GM23248 (cell line): Measurements from ENCODE around the gene NME4. TPM values are rescaled to one million over a fixed set of nuclear protein-coding genes. Genes with fewer than 3 reads are reported as not detected.
A peak's percentile ranks its signal among the peaks of the same experiment; 100 is the strongest.

Experiments
- DNase-seq: peaks from one replicate; pipeline ENCODE4 v3.0.0-alpha.2; 2015
- H2AFZ ChIP-seq: fragments of 200-600 bp; sonication (generic); 2 replicates; pipeline ENCODE4 v1.6.1; 2016; ENCODE audit warnings: antibody characterized with exemption
- H3F3A ChIP-seq: fragments of 200-600 bp; sonication (generic); 2 replicates; pipeline ENCODE4 v1.6.1; 2016; ENCODE audit warnings: mild to moderate bottlenecking, antibody characterized with exemption, mixed run types; ENCODE audit not compliant: insufficient read depth
- H3K27ac ChIP-seq: fragments of 200-600 bp; sonication (generic); 2 replicates; pipeline ENCODE4 v1.5.1; 2016; ENCODE audit warnings: mild to moderate bottlenecking
- H3K27me3 ChIP-seq: fragments of 200-600 bp; sonication (generic); replicated peaks from 2 replicates; pipeline ENCODE4 v1.6.1; 2016; ENCODE audit warnings: mild to moderate bottlenecking; ENCODE audit not compliant: insufficient read depth
- H3K36me3 ChIP-seq: fragments of 200-600 bp; sonication (generic); 2 replicates; pipeline ENCODE4 v1.6.1; 2016; ENCODE audit warnings: low read depth, mild to moderate bottlenecking
- H3K4me1 ChIP-seq: fragments of 200-600 bp; sonication (generic); 2 replicates; pipeline ENCODE4 v1.6.1; 2016; ENCODE audit warnings: mild to moderate bottlenecking; ENCODE audit not compliant: insufficient read depth
- H3K4me2 ChIP-seq: fragments of 200-600 bp; sonication (generic); one replicate; pipeline ENCODE4 v1.6.1; 2016; ENCODE audit warnings: mild to moderate bottlenecking; ENCODE audit not compliant: unreplicated experiment
- H3K4me3 ChIP-seq: fragments of 200-600 bp; sonication (generic); 2 replicates; pipeline ENCODE4 v1.5.1; 2016; ENCODE audit warnings: mild to moderate bottlenecking
- H3K79me2 ChIP-seq: fragments of 200-600 bp; sonication (generic); 2 replicates; pipeline ENCODE4 v1.6.1; 2016; ENCODE audit warnings: mild to moderate bottlenecking; ENCODE audit not compliant: insufficient read depth
- H3K9ac ChIP-seq: fragments of 200-600 bp; sonication (generic); 2 replicates; pipeline ENCODE4 v1.6.1; 2016; ENCODE audit warnings: mild to moderate bottlenecking
- H3K9me2 ChIP-seq: fragments of 200-600 bp; sonication (generic); 2 replicates; pipeline ENCODE4 v1.6.1; 2016; ENCODE audit warnings: mixed run types, mild to moderate bottlenecking, moderate library complexity; ENCODE audit not compliant: insufficient read depth
- H3K9me3 ChIP-seq: fragments of 200-600 bp; sonication (generic); one replicate; pipeline ENCODE4 v1.6.1; 2017; ENCODE audit warnings: low read depth
- H4K20me1 ChIP-seq: fragments of 200-600 bp; sonication (generic); 2 replicates; pipeline ENCODE4 v1.6.0; 2016; ENCODE audit not compliant: insufficient read depth
- EZH2 ChIP-seq: fragments of 200-600 bp; sonication (generic); IDR thresholded peaks from 2 replicates; pipeline ENCODE4 v1.6.1; 2018; ENCODE audit warnings: antibody characterized with exemption, mild to moderate bottlenecking; ENCODE audit not compliant: insufficient read depth, poor library complexity, severe bottlenecking
- EZH2phosphoT487 ChIP-seq: fragments of 200-600 bp; sonication (generic); IDR thresholded peaks from 2 replicates; pipeline ENCODE4 v1.6.1; 2018; ENCODE audit warnings: antibody characterized with exemption, moderate library complexity, mild to moderate bottlenecking, low read depth; ENCODE audit not compliant: insufficient read depth
- WGBS, 2 experiments: methylation state at CpG; one replicate each; pipeline ENCODE4 v1.1.6; 2015 to 2017; ENCODE audit warnings: low lambda C conversion rate in 2 of 2, low coverage in 1 of 2; ENCODE audit errors: missing lambda C conversion rate in 2 of 2; 5-methylcytosine and 5-hydroxymethylcytosine counted together
- in situ Hi-C: fragments of 300-500 bp; cut with MboI; formaldehyde crosslinking; loops from 2 replicates; pipeline ENCODE4 v1.15.0; 2020
- polyA plus RNA-seq: library from polyadenylated mRNA; unstranded; fragments of >200 nt; fragmentation: Nextera tagmentation; extraction: Ambion mirVana; gene quantifications from 2 replicates; pipeline ENCODE4 v1.2.1, GENCODE V29; 2016
- total RNA-seq: library from RNA; depleted of rRNA; stranded (reverse); fragments of >200 nt; shearing (Covaris generic); gene quantifications from 2 replicates; pipeline ENCODE4 v1.2.3, GENCODE V29; 2014

NME4 gene
- total and polyA plus RNA-seq, 2 experiments from 2014 or later, result 175 to 283 TPM

GRCh38 chr16:370443-370842 is 26.6 kb upstream of the NME4 start, which contains the start of gene MRPL28:
Gene MRPL28 (minus strand): TSS chr16:370538. CDS start chr16:370218, 320 bp downstream.
- H3K4me3 ChIP-seq, result peak within 1 kb of the TSS; percentile 55
- TF ChIP-seq EZH2phosphoT487 (no peak), EZH2 (no peak)
- H3K36me3 ChIP-seq, result no peaks in the 10 kb centered on the region
- H3K27ac ChIP-seq, result peak within 1 kb of the TSS; percentile 44
- peak; percentile 97 for DNase-seq
- H3K9me3 ChIP-seq, result no peaks in the 10 kb centered on the region
- H3F3A ChIP-seq, result no peaks in the 10 kb centered on the region
- no peaks in the 10 kb centered on the region for H3K27me3 ChIP-seq
- H3K9ac ChIP-seq, result peak within 1 kb of the TSS; percentile 59
- no peaks in the 10 kb centered on the region for H4K20me1 ChIP-seq
- H3K79me2 ChIP-seq, result no peaks in the 10 kb centered on the region
- peak within 1 kb of the TSS; percentile 83 for H2AFZ ChIP-seq
- in situ Hi-C loops, result no loop called here
- peak within 1 kb of the TSS; percentile 25 for H3K4me2 ChIP-seq
- H3K4me1 ChIP-seq, result peaks cover 8% of the 10 kb centered on the region
- 0 to 1% methylated on average over 26 to 30 of the region's 30 CpGs for WGBS, 2 experiments
- no peaks in the 10 kb centered on the region for H3K9me2 ChIP-seq

DNA sequence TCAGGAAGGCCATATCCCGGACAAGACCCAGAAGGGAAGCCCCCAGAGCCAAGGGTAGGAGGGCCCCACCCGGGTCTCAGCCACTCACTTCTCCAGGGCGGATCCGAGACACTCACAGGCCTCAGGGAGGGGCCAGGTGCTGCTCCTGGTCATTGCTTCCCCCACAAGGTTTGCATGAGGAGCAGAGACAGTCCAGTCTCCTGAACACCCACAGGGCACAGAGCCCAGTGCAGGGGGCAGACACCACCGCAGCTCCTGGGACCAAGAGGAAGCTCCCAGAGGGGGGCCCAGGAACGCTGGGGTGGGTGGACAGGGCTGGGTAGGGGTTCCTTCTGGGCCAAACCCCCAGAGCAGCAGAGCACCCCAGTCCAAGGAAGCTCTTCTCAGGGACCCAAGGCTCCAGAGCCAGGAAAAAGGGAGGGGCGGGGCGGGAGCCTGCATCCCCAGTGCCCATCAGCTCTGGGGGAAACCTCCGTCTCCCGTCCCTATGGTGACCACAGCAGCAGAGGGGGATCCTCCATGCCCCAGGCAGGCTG is 26.0 kb upstream of the NME4 start:
- no peak for DNase-seq
- no peaks in the 10 kb centered on the region for H4K20me1 ChIP-seq
- H3K79me2 ChIP-seq, result no peaks in the 10 kb centered on the region
- no peak for TF ChIP-seq EZH2
- no peak for TF ChIP-seq EZH2phosphoT487
- H3K36me3 ChIP-seq, result no peaks in the 10 kb centered on the region
- no peaks in the 10 kb centered on the region for H3K9me3 ChIP-seq
- peak overlapping the region; percentile 83 for H2AFZ ChIP-seq
- no peaks in the 10 kb centered on the region for H3F3A ChIP-seq
- in situ Hi-C loops, result no loop called here
- no peaks in the 10 kb centered on the region for H3K9me2 ChIP-seq
- peak overlapping the region; percentile 44 for H3K27ac ChIP-seq
- H3K4me2 ChIP-seq, result peak overlapping the region; percentile 25
- WGBS, 2 experiments, result 46 to 50% methylated on average over 6 to 10 of the region's 10 CpGs
- no peaks in the 10 kb centered on the region for H3K27me3 ChIP-seq
- peaks cover 8% of the 10 kb centered on the region for H3K4me1 ChIP-seq
- H3K9ac ChIP-seq, result peak overlapping the region; percentile 59
- H3K4me3 ChIP-seq, result peak overlapping the region; percentile 55

GRCh38 chr16:371515-372301 is 25.3 kb upstream of the NME4 start:
- no peak overlapping the region for H3K27ac ChIP-seq
- H4K20me1 ChIP-seq, result no peaks in the 10 kb centered on the region
- H3K4me2 ChIP-seq, result no peak overlapping the region
- peaks cover 8% of the 10 kb centered on the region for H3K4me1 ChIP-seq
- no peaks in the 10 kb centered on the region for H3F3A ChIP-seq
- no peak overlapping the region for H3K4me3 ChIP-seq
- no peak overlapping the region for H2AFZ ChIP-seq
- no peaks in the 10 kb centered on the region for H3K27me3 ChIP-seq
- no peaks in the 10 kb centered on the region for H3K36me3 ChIP-seq
- no peak for TF ChIP-seq EZH2phosphoT487
- no peak for TF ChIP-seq EZH2
- no peak for DNase-seq
- 94 to 95% methylated on average over 30 to 31 of the region's 31 CpGs for WGBS, 2 experiments
- no peaks in the 10 kb centered on the region for H3K9me2 ChIP-seq
- in situ Hi-C loops, result no loop called here
- H3K9me3 ChIP-seq, result no peaks in the 10 kb centered on the region
- no peaks in the 10 kb centered on the region for H3K79me2 ChIP-seq
- no peak overlapping the region for H3K9ac ChIP-seq

GRCh38 chr16:372302-372983 is 24.6 kb upstream of the NME4 start:
- Histone ChIP-seq H3K4me2 (no peak overlapping the region), H4K20me1 (no peaks in the 10 kb centered on the region), H3K9ac (no peak overlapping the region), H3F3A (no peaks in the 10 kb centered on the region), H3K36me3 (no peaks in the 10 kb centered on the region), H3K27ac (no peak overlapping the region), H2AFZ (no peak overlapping the region), H3K9me3 (no peaks in the 10 kb centered on the region), H3K4me1 (peaks cover 8% of the 10 kb centered on the region), H3K27me3 (no peaks in the 10 kb centered on the region), H3K4me3 (no peak overlapping the region), H3K79me2 (no peaks in the 10 kb centered on the region), H3K9me2 (no peaks in the 10 kb centered on the region)
- 93 to 95% methylated on average over 19 of the region's 19 CpGs for WGBS, 2 experiments
- no peak for DNase-seq
- TF ChIP-seq EZH2phosphoT487, result no peak
- no peak for TF ChIP-seq EZH2
- in situ Hi-C loops, result no loop called here
